ENCODE data around the gene OR11L1.

The OR11L1 gene, protein sequence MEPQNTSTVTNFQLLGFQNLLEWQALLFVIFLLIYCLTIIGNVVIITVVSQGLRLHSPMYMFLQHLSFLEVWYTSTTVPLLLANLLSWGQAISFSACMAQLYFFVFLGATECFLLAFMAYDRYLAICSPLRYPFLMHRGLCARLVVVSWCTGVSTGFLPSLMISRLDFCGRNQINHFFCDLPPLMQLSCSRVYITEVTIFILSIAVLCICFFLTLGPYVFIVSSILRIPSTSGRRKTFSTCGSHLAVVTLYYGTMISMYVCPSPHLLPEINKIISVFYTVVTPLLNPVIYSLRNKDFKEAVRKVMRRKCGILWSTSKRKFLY

DNA sequence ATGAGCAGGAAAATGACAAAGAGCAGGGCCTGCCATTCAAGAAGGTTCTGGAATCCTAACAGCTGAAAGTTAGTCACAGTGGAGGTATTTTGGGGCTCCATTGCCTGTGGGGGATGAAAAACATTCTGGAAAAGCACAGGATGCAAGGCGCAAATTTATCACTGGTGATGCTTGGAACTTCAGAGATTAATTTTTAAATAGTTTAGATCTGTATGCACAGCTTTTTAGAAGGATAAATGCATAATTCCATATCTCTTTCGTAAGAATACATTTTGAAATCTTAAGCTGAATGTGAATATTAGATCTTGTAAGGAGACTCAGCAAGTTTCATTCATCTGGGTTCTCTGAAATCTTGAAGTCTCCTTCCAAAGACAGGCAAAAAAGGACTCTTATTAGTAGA lies at the start of gene OR11L1:
OR11L1 (minus strand) TSS at position 101 of the 400 bp plus-strand sequence; CDS start at position 101, 0 bp downstream.
- DNase-seq, result no peak

DNA sequence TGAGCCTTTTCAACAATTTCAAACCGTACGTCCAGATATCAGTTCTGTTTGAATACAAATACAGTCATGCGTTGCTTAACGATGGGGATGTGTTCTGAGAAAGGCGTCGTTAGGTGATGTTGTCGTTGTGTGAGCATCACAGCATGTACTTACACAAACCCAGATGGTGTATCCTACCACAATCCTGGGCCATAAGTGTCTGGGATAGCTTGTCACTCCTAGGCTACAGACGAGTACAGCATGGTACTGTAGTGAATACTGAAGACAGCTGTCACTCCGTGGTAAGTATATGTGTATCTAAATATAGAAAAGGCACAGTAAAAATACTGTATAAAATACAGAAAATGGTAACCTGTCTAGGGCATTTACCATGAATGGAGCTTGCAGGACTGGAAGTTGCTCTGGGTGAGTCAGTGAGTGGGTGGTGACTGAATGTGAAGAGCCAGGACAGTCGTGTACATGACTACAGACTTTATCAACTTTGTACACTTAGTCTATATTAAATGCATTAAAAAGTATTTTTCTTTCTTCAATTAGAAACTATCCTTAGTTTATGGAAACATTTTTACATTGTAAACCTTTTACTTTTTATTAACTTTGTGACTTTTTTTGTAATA lies 43.2 kb upstream of the OR11L1 start:
- DNase-seq, result no peak

DNA sequence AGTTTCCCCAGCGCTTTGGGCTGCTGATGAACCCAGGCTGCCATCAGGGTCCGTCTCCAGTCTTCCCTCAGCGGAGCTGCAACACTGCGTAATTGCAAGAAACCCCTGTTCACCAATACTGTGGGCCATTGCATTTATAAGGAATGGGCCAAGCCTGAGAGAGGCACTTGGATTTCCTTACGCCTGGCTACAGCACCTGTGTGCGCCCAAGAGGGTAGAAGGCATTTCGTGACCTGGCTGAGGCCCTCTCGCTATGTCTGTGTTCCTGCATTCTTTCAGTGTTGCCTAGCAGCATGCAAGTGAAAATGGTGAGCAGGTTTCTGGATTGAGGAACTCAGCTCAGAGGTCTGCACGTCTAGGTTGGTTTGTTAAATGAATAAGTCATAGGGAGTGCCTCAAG lies 41.6 kb upstream of the OR11L1 start:
- no peak for DNase-seq

DNA sequence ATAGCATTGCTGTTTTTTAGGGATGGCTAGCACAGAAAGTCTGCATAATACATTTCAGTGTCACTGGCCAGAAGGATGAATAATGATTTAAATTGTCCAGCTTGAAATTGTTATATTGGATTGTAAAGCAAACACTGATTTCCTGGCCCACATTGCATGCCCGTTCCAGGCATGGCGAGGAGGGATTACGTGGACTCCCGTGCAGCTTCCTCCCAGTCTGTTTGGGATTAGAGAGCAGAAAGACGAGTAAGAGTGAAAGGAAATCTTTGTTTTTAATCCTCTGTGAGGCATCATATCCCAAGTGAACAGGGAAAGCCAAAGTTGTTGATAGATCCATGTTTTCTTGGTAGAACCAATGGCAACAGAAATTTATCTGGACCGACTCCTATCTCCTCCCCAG lies 23.7 kb upstream of the OR11L1 start:
- no peak for DNase-seq

DNA sequence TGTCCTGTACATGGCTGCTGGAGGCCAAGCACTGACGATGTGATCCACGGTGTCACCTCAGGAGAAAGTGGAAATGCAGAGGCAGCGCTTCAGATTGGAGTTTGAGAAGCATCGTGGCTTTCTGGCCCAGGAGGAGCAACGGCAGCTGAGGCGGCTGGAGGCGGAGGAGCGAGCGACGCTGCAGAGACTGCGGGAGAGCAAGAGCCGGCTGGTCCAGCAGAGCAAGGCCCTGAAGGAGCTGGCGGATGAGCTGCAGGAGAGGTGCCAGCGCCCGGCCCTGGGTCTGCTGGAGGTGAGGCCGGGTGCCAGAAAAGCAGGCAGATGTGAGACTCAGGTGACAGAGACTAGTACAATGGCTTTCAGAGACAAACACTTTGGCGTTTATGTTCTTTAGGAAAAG lies 22.9 kb upstream of the OR11L1 start:
- no peak for DNase-seq

DNA sequence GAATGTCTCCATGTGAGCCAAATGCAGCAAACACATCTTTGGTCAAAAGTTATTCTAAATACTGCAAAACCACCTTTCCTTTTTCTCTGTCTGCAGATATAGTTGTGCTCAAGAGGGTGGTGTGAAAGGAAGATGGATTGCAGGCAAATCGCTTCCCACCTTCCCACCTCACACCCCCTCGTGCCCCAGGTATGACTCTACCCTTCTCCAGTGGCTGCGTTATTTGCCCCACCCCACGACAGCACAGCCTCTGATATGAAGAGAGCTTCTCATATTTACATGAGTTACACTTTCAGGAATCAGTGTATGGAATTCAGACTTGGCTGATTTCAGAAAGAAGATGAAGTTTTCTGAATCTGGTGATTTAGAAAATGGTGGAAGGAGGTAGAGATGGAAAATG lies 21.1 kb upstream of the OR11L1 start:
- no peak for DNase-seq

DNA sequence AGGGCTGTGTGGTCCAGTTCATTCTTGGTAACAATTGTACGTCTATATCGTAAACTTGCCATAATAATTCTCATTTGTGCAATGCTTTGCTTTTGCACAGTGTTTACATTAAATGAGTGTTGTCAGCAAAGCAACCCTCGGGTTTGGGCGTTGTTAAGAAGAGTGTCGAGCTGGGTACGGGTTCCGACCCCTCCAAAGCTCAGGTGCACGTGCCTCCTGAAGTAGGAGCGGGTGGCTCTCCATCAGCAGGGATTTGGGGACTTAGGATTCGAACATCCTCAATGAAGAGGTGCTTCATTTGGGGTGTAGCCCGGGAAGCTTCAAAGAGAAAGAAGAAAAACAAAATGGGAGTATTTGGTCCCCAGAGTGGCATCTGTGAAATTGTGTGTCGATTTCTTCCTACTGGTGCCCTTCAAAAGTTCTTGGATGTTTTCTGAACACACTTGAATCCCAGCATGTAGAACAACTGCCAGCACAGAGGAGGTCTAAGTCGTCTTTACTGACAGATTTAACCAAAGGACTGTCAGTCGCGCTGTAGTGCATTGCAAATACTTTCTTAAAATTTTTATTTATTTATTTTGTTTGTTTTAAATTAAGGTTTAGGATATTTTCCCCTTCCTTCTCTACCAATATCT lies 16.4 kb upstream of the OR11L1 start:
- no peak for DNase-seq

DNA sequence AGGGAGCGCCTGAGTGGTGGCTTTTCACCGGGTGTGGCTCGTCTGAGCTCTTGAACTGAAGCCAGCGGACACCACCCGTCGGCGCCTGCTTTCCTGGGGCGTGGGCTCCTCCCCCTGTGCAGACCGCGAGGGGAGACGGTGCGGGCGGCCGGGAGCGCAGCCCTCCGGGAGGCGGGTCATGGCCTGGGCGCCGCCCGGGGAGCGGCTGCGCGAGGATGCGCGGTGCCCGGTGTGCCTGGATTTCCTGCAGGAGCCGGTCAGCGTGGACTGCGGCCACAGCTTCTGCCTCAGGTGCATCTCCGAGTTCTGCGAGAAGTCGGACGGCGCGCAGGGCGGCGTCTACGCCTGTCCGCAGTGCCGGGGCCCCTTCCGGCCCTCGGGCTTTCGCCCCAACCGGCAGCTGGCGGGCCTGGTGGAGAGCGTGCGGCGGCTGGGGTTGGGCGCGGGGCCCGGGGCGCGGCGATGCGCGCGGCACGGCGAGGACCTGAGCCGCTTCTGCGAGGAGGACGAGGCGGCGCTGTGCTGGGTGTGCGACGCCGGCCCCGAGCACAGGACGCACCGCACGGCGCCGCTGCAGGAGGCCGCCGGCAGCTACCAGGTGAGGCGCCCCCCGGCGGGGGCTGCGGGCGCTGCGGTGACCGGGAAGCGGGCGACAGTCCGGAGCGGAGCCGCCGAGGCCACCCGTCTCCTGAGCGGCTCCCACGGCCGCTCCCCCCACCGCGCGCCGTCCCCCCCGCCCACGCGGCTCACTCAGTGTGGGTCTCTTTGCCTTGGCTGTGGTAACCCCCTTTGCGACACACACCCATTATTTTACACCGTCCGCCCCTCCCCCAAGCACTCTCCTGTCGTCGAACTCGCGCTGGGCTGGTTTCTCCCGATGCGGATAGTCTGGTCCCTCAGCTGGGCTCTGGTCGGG lies 15.6 kb upstream of the OR11L1 start, which contains the start of gene TRIM58:
TRIM58 (plus strand) TSS at position 119 of the 916 bp plus-strand sequence; CDS start at position 179, 60 bp downstream.
- DNase-seq, result peak; percentile 49

DNA sequence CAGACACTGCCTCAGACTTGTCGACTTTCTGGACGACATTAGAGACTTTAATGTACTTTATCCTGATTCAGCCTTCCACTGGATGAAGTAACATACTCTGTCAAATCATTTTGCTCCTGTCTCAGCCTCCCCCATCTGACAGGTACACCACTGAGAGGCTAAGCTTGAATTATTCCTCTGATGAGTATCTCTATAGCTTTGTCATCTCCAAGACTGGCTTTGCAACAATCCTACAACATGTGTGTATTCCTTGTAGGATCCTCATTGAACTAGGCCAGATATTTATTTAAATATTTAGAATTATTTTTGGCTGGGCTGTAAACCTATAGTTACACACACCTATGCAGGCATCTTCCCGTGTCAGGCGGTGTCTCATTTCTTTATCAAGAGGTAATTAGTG lies 14.2 kb upstream of the OR11L1 start:
- DNase-seq, result no peak

DNA sequence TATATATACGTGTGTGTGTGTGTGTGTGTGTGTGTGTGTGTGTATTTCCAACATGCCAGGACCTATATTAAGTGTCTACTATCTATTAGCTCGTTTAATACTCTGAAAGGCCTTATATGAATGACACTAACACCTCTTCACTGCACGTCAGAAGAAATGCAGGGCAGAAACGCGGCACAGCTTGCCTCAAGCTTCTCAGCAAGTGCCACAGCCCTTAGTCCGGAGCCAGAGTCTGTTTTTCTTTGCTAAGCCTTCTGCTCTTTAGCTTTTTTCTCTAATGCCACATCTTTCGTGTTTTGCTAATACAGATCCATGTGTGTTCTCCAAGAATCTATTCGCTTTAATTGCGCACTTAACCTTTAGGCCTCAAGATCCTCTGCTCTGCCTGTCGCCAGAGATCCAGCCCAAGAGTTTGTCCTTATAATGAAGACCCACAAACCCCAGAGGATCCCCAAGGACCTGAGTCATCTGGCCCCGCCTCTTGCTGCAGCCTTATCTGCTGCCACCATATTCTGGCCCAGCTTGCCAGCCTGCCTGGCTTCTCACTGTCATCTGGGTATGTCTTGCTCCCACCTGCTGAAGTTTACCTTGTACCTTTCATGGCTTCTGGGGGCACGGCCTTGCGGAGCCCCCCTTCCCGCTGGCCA lies 13.3 kb upstream of the OR11L1 start:
- no peak for DNase-seq

DNA sequence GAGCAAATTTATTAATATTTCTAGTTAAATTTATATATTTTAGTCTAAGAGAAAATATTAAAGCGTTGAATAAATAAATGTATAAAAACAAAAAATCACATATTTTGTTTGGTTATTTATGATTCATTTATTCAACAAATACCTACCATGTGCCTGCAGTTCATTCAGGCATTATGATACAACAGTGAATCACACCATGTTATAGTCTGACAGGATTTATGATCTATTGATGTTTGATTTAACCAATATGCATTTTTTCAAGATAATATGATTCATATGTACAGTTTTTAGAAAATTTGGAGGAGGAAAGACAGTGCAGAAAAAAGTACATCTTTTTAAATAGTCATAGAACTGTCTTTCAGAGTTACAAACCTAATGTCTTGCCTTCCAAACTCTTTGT lies 7.9 kb upstream of the OR11L1 start:
- DNase-seq, result no peak

DNA sequence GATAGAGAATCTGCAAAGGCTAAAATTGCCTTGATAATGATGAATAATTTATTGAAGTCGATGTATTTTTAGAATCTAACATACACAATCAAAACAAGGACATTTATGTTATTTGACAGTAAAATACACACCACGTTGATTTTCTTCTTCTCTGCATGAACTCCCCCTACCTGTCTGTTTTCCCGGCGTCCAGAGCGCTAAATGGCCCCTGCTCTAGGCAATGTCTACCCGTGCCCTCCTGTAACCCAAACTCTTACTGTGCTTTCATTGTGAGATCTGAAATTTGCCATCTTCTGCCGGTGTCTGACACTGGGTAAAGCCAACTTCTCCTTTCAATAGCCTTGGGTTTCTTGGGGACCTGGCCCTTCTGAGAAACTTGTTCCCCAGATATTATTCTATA lies 6.7 kb upstream of the OR11L1 start:
- DNase-seq, result no peak

DNA sequence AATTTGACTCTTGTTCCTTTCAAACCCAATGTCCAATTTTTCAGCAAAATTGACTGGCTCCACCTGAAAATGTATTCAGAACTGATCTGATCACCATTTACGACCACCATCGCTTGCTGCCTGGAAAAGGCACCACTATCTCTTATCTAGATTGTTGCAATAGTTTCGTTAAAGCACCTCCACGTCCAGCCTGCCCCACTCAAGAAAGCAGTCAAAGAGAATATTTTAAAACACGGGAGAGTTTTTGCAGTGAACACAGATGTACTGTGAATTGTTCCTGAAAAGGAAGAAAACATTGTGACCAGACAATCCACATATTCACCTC lies 4.0 kb upstream of the OR11L1 start:
- no peak for DNase-seq

DNA sequence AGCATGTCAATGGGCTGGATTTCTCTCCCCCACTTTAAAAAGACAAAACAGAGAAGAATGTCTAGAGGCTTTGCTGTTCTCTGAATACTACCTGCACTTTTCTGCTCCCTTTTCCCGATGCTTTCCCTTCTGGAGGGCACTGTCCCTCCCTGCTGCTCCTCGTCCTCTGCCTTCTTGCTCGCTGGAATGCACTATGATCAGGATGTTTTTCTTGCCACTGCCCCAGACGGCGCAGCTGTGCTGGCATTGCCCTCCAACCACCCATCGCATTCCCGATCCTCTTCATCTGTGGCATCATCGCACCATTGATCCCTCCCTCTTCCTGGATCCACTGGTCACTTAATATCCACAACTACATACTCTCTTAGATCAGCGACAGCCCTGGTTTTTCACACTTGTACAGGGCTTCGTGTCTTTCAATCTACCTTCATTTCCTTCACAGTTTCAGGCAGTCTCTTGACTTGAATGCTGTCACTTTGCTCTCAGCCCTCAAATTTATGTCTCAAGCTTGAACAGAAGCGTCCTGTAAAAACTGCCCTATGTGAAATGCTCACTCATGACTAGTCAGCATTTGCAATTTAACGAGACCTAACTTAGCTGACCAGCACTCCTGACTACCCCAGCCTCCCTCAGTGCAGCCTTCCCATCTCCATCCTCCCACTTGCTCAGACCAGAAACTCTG lies 3.5 kb upstream of the OR11L1 start:
- no peak for DNase-seq

DNA sequence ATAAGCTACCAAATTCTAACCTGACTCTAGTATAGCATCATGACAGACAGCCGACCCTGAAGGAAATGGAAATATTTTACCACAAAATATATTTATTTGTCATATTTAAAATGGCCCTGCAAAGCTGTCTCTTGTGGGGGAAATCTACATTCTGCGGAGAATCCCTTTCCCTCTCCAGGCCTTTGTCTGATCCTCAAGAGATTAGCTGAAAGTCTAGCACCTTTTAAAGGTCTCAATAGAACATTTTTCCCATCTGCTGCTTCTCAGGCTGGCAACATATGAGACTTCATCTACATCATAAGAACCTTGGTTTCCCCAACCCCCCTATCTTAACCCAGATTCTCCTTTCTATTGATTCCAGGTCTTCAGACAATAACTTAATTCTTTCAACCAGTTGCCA lies 1.7 kb upstream of the OR11L1 start:
- no peak for DNase-seq

DNA sequence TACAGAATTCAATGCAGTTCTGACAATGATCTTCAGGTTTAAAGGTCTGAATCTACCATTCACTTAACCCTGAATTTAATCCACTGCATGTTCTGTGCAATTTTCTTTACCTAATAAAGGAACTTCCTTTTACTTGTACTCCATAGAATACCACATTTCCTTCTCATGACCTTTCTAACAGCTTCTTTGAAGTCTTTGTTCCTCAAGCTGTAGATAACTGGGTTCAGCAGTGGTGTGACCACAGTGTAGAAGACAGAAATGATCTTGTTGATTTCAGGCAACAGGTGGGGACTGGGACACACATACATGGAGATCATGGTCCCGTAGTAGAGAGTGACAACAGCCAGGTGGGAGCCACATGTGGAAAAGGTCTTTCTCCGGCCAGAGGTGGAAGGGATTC lies 878 bp downstream of the OR11L1 start:
- no peak for DNase-seq

DNA sequence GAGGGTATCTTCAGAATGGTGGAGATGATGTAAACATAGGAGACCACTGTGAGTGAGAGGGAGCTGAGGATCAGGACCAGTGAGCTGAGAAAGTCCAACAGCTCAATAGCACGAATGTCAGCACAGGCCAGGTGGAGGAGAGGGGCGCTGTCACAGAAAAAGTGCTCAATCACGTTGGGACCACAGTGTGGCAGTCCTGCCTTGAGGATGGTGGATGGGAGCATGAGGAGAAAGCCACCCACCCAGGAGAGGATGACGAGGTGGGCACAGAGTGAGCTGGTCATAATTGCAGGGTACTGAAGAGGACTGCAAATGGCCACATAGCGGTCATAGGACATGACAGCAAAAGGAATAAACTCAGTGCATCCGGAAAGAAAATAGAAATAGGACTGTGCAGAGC lies 8.1 kb downstream of the OR11L1 start:
- no peak for DNase-seq

DNA sequence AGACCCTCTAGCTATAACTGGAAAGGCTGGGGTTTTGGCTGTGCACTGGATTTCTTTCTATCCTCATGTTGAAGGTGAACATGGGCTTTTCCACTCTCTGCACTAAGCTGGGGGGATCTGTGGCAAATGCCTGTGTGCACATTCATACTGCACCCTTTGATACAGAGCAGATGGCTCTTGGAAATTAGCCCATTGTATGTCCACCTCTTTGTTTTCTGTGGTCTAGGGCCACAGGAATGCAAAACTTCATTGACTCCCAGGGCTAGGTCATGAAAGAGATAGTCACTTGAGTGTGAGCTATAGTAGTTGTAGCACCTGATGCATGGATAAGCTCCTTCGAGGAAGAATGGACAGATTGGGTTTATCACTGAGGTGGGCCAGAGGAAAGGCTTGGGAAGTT lies 12.0 kb downstream of the OR11L1 start:
- DNase-seq, result no peak

DNA sequence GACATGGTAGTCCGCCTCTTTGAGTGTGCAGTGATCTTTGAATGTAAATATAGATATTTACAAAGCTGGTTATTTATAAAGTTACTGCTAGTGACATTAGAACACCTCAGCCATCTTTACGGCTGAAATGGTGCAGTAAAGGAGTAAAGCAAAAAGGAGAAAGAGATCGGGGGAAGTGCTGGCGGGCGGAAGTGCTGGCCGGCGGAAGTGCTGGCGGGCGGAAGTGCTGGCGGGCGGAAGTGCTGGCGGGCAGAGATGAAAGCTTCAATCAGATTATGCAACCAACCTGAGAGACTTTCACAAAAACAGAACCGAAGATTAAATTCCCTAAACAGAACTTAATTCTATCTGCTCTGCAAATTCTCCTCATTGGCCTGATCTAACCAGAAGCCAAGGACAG lies 16.3 kb downstream of the OR11L1 start:
- DNase-seq, result no peak

DNA sequence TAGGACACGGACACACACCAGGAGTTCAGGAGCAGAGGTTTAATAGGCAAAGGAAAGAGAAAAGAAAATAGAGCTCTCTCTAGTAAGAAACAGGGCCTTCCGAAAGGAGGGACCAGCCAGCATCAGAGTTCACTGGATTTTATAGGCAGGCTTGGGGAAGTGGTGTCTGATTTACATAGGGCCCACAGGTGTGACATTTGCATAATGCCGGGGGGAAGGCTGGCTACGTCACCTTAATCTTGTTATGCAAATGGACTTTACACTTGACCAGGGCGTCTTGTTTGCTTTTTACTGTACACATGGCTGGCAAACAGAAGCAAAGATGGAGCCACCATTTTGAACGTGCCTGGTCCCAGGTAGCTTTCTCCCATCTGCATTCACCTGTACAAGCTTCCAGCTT lies 17.7 kb downstream of the OR11L1 start, which contains the start of gene OR14A16:
OR14A16 (minus strand) TSS at position 97 of the 400 bp plus-strand sequence. CDS start 8,390 bp downstream, outside the sequence.
- no peak for DNase-seq

DNA sequence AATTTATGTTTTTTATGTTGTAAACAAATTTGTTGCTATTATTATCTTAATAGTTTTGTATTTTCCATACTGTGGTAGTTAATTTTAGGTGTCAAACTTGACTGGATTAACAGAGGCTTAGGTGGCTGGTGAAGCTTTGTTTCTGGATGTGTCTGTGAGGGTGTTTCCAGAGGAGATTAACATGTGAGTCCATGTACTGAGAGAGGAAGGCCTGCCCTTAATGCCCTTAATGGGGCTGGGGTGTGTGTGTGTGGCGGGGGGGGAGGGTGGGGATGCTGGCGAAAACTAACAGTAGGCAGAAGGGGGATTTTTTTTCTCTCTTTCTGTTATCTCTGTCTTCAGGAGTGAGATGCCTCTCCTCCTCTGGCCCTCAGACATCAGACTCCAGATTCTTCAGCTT lies 19.6 kb downstream of the OR11L1 start:
- DNase-seq, result no peak

DNA sequence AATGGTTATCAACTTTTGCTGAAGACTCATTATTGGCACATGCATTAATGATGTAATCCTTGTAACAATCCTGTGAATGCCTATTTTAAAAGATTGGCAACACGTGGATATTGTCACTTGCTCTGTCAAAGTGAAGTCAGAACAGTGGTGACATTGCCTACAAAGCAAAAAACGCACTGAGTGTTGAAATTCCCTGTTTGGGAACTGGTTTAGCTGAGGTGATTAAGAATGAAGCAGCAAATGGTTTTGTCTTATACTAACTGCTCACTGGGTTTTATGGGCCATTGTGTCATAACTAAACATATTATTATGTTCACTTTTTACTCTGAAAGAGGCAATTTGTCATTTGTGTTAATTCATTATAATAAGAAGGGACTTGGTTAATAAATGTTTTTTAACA lies 29.1 kb downstream of the OR11L1 start:
- DNase-seq, result no peak

Measured in activated CD4-positive, alpha-beta T cell treated with anti-CD3 and anti-CD28 coated beads for 48 hours (primary cell).